ENCODE data around the gene SRF.

The SRF gene

DNA sequence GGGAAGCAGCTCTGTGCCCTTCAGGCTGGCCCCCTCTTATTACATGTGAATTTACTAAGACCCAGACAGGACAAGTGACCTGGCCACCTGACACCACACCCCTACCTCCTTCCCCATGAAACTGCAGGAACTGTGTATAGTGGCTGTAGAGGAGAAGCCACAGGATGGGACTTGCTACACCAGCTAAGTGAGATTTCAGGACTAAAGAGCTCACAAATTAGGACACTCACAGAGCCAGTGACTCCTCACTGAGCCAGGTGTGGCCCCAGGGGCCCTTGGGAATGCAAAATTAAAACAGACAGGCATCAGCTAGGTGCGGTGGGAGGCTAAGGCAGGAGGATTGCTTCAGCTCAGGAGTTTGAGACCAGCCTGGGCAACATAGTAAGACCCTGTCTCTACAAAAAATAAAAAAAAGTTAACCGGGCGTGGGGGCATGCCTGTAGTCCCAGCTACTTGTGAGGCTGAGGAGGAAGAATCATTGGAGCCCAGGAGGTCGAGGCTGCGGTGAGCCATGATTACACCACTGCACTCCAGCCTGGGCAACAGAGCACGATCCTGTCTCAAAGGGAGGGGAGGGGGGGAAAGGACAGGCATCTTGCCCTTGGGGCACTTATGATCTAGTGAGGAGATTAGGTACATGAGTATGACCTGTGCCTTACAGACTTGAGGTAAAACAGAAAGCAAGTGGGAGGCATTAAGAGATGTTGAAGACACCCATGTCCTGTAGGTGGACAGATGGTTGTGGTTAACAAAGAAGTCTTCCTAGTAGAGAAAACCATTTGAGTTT is 23.2 kb upstream of the SRF start:
- no peak for DNase-seq (ENCODE audit: low spot score)

GRCh38 chr6:43149265-43149664 is 21.8 kb upstream of the SRF start:
- DNase-seq (ENCODE audit: low spot score), result no peak

GRCh38 chr6:43150051-43150751 is 20.9 kb upstream of the SRF start:
- no peak for DNase-seq (ENCODE audit: low spot score)

DNA sequence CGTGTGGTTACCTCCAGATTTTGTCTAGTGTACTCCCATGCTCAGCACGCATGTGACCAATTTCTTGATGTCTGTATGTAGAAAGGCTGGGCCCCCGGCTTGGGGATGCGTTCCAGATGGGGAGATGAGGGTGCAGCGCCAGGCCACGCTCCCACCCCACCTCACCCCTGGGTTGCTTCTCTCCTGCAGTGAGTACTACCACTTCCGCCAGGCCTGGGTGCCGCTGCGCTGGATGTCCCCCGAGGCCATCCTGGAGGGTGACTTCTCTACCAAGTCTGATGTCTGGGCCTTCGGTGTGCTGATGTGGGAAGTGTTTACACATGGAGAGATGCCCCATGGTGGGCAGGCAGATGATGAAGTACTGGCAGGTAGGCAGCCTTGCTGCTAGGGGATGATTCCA is 11.5 kb upstream of the SRF start:
- DNase-seq (ENCODE audit: low spot score), result no peak

GRCh38 chr6:43163899-43164298 is 7.2 kb upstream of the SRF start:
- DNase-seq (ENCODE audit: low spot score), result no peak

DNA sequence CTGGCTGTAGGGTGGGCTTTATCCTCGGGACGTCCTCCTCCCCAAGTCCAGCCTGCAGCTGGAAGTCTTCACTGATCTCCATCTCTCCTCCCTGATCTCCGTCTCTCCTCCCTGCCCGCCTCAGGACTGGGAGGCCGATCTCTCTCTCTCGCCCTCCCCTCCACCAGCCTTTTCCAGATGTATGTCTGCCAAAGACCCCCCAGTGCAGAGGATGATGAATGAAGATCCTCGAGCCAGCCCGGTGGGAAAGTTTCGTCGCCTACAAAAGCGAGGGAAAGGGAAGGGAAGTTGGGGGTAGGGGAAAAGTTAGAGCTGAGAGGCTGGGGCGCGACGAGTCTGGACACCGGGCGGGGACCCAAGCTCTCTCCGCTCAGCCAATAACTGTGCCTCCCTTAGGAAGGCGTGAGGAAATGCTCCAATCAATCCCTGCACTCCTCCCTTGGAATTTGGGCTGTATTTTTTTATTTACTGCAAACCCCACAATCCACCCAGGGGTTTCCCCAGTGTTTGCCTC is 595 bp upstream of the SRF start:
- DNase-seq (ENCODE audit: low spot score), result peak; percentile 80

DNA sequence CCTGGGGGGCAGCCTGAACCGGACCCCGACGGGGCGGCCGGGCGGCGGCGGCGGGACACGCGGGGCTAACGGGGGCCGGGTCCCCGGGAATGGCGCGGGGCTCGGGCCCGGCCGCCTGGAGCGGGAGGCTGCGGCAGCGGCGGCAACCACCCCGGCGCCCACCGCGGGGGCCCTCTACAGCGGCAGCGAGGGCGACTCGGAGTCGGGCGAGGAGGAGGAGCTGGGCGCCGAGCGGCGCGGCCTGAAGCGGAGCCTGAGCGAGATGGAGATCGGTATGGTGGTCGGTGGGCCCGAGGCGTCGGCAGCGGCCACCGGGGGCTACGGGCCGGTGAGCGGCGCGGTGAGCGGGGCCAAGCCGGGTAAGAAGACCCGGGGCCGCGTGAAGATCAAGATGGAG is 636 bp downstream of the SRF start:
- DNase-seq (ENCODE audit: low spot score), result peak; percentile 51

- DNase-seq (ENCODE audit: low spot score), result peak; percentile 57
Observed at GRCh38 chr6:43172104-43173007, 1.3 kb downstream of the SRF start.

- no peak for DNase-seq (ENCODE audit: low spot score)
Observed at GRCh38 chr6:43173591-43174262, 2.7 kb downstream of the SRF start.

GRCh38 chr6:43174263-43175112 is 3.4 kb downstream of the SRF start:
- peak; percentile 95 for DNase-seq (ENCODE audit: low spot score)

DNA sequence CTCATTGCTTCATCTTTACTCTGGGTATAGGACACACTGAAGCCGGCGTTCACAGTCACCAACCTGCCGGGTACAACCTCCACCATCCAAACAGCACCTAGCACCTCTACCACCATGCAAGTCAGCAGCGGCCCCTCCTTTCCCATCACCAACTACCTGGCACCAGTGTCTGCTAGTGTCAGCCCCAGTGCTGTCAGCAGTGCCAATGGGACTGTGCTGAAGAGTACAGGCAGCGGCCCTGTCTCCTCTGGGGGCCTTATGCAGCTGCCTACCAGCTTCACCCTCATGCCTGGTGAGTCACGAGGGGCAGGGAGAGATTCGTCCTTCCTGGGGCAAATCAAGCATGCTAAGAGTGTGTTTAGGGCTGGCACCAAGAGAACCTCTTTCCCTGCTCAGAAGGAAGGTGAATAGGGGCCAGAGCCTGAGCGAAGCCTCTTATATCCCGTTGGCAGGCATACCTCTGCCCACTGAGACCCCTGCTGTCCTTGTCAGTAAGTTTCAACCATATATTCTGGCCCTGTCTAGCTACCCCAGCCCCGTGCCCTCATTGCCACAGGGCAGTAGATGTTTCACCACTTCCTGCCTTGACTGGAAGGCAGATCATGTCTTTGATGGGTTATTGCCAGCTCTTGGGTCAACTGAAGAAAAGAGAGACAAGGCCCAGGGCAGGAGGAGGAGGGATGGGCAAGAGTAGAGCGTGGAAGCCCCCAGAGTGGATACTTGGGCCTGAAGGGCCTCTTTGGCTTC is 4.8 kb downstream of the SRF start:
- no peak for DNase-seq (ENCODE audit: low spot score)

GRCh38 chr6:43176423-43176786 is 5.3 kb downstream of the SRF start:
- DNase-seq (ENCODE audit: low spot score), result no peak

- no peak for DNase-seq (ENCODE audit: low spot score)
Observed at GRCh38 chr6:43178150-43178549, 7.1 kb downstream of the SRF start.

DNA sequence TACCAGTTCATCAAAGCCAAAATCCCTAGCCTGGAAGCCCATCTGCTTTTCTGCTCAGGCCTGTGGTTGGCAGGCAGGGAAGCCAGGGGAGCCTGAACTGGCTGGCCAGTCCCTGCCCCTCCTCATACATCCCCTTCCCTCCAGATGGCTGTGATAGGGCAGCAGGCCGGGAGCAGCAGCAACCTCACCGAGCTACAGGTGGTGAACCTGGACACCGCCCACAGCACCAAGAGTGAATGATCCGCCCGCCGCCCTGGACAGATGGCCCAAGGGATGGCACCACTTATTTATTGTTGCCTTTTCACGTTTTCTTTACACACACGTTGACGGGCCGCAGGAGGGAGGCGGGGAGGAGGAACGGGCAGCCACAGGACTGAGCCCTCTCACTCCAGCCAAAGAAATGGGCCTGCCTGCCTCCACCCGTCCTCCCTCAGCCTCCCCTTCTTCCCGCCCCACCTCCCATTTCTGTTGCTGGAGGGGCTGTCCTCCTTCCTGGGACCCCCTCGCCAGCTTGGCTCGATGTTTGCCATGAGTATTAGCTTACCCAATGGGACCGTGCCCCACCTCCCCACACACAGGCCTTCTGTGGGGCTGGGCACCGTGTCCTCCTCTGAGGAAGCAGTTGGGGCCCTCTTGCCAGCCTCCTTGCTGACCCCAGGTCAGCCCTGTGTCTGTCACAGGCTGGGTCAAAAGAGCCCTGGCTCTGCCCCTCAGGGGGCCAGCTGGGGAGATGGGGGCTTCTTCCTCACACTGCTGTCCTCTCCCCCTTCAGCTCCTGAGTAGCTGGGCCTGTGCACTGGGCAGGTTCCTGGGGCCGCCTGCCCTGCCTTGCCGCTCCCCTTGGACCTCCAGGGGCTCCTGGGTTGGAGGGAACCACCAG is 8.1 kb downstream of the SRF start:
- no peak for DNase-seq (ENCODE audit: low spot score)

DNA sequence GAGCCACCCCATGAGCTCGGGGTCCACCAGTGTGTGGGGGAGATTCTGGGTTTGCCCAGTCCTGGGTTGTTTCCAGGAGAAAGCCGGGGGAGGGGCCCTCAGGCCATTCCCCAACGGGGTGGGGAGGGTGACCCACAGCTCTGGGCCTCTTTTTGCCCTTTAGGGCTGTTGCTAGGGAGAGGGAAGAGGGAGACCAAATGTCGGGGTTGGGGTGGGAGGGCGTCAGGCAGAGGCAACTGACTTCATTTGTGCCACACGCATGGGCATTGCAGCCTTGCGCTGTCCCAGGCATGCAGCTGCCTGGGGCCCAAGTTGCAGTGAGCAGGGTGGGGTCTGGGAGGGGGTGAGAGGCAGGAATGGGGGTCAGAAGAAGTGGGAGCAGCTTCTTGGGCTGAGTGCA is 9.0 kb downstream of the SRF start:
- DNase-seq (ENCODE audit: low spot score), result no peak

GRCh38 chr6:43180985-43181384 is 9.9 kb downstream of the SRF start:
- no peak for DNase-seq (ENCODE audit: low spot score)

- no peak for DNase-seq (ENCODE audit: low spot score)
Observed at GRCh38 chr6:43181621-43181941, 10.5 kb downstream of the SRF start.

GRCh38 chr6:43181942-43182860 is 11.1 kb downstream of the SRF start, which contains the start of gene CUL9:
Gene CUL9, plus strand, starts transcription at chr6:43182196. Its CDS starts 2,115 bp downstream, at chr6:43184311.
- DNase-seq (ENCODE audit: low spot score), result peak; percentile 94
